ENCODE results near the gene ZFAND3. TPM values are rescaled to one million over a fixed set of nuclear protein-coding genes. Genes with fewer than 3 reads are reported as not detected.
"Not testable (repeated sequence)": the region's sequence is repeated elsewhere in the genome, so short reads cannot be mapped to it uniquely, and the experiment has no call there.

The ZFAND3 gene
- polyA plus RNA-seq, 1 donor from 2014 or later = 6.4 TPM

- Mint-ChIP-seq H3K9me3 (peaks cover 0 to 4% (median 0%) of the 10 kb centered on the region in 3 donors), H3K4me1 (peaks cover 18 to 33% (median 21%) of the 10 kb centered on the region in 3 donors), H3K27ac (no peak overlapping the region), H3K27me3 (no peaks in the 10 kb centered on the region), H3K36me3 (peaks cover 5% of the 10 kb centered on the region), H3K4me3 (no peak overlapping the region)
Measured at GRCh38 chr6:37952027-37952426, 132.5 kb downstream of the ZFAND3 start.

- H3K4me1 Mint-ChIP-seq = peaks cover 26 to 38% (median 31%) of the 10 kb centered on the region in 3 donors
- peaks cover 3% of the 10 kb centered on the region for H3K36me3 Mint-ChIP-seq
- H3K4me3 Mint-ChIP-seq = no peak overlapping the region
- no peak overlapping the region for H3K27ac Mint-ChIP-seq
- H3K27me3 Mint-ChIP-seq = no peaks in the 10 kb centered on the region
- H3K9me3 Mint-ChIP-seq = no peaks in the 10 kb centered on the region
Measured at GRCh38 chr6:37954791-37955190, 135.3 kb downstream of the ZFAND3 start.

- no peaks in the 10 kb centered on the region for H3K27me3 Mint-ChIP-seq
- no peak overlapping the region for H3K4me3 Mint-ChIP-seq
- peaks cover 27 to 34% (median 30%) of the 10 kb centered on the region in 3 donors for H3K4me1 Mint-ChIP-seq
- H3K36me3 Mint-ChIP-seq = peaks cover under 1% of the 10 kb centered on the region
- H3K27ac Mint-ChIP-seq = no peak overlapping the region
- peaks cover 0 to 5% (median 0%) of the 10 kb centered on the region in 3 donors for H3K9me3 Mint-ChIP-seq
Measured at GRCh38 chr6:37956711-37957275, 137.3 kb downstream of the ZFAND3 start.

- H3K9me3 Mint-ChIP-seq = peaks cover 0 to 12% (median 0%) of the 10 kb centered on the region in 3 donors
- H3K4me1 Mint-ChIP-seq = peaks cover 27 to 43% (median 32%) of the 10 kb centered on the region in 3 donors
- no peak overlapping the region for H3K4me3 Mint-ChIP-seq
- H3K36me3 Mint-ChIP-seq = no peaks in the 10 kb centered on the region
- H3K27me3 Mint-ChIP-seq = no peaks in the 10 kb centered on the region
- no peak overlapping the region for H3K27ac Mint-ChIP-seq
Measured at GRCh38 chr6:37959061-37959460, 139.5 kb downstream of the ZFAND3 start.

- no peaks in the 10 kb centered on the region for H3K36me3 Mint-ChIP-seq
- H3K9me3 Mint-ChIP-seq = peaks cover 0 to 12% (median 0%) of the 10 kb centered on the region in 3 donors
- no peaks in the 10 kb centered on the region for H3K27me3 Mint-ChIP-seq
- no peak overlapping the region for H3K27ac Mint-ChIP-seq
- H3K4me3 Mint-ChIP-seq = peak overlapping the region in 1 of 4 donors; percentile 18
- H3K4me1 Mint-ChIP-seq = peaks cover 31 to 55% (median 44%) of the 10 kb centered on the region in 3 donors
Measured at GRCh38 chr6:37960139-37960935, 140.8 kb downstream of the ZFAND3 start.

GRCh38 chr6:37962481-37963080 lies 143.1 kb downstream of the ZFAND3 start:
- Mint-ChIP-seq H3K4me3 (peak overlapping the region in 1 of 4 donors; percentile 18), H3K27ac (peak overlapping the region in 1 of 3 donors; percentile 37), H3K4me1 (peaks cover 37 to 72% (median 57%) of the 10 kb centered on the region in 3 donors), H3K9me3 (peaks cover 0 to 20% (median 0%) of the 10 kb centered on the region in 3 donors)
- H3K27me3 Mint-ChIP-seq, H3K36me3 Mint-ChIP-seq: not testable (repeated sequence)

- peaks cover 0 to 20% (median 0%) of the 10 kb centered on the region in 3 donors for H3K9me3 Mint-ChIP-seq
- peaks cover 10% of the 10 kb centered on the region for H3K36me3 Mint-ChIP-seq
- H3K27me3 Mint-ChIP-seq = no peaks in the 10 kb centered on the region
- H3K27ac Mint-ChIP-seq = no peak overlapping the region
- no peak overlapping the region for H3K4me3 Mint-ChIP-seq
- peaks cover 31 to 69% (median 47%) of the 10 kb centered on the region in 3 donors for H3K4me1 Mint-ChIP-seq
Measured at GRCh38 chr6:37965964-37966676, 146.6 kb downstream of the ZFAND3 start.

GRCh38 chr6:37966801-37967200 lies 147.3 kb downstream of the ZFAND3 start:
- Mint-ChIP-seq H3K36me3 (peaks cover 11% of the 10 kb centered on the region), H3K4me1 (peaks cover 33 to 72% (median 49%) of the 10 kb centered on the region in 3 donors), H3K4me3 (no peak overlapping the region), H3K27ac (no peak overlapping the region), H3K9me3 (peaks cover 0 to 15% (median 0%) of the 10 kb centered on the region in 3 donors), H3K27me3 (no peaks in the 10 kb centered on the region)

- H3K27me3 Mint-ChIP-seq = no peaks in the 10 kb centered on the region
- peaks cover 0 to 8% (median 0%) of the 10 kb centered on the region in 3 donors for H3K9me3 Mint-ChIP-seq
- H3K36me3 Mint-ChIP-seq = peaks cover 11% of the 10 kb centered on the region
- H3K4me3 Mint-ChIP-seq = no peak overlapping the region
- peaks cover 34 to 71% (median 53%) of the 10 kb centered on the region in 3 donors for H3K4me1 Mint-ChIP-seq
- no peak overlapping the region for H3K27ac Mint-ChIP-seq
Measured at GRCh38 chr6:37967651-37968050, 148.1 kb downstream of the ZFAND3 start.

GRCh38 chr6:37971266-37971665 lies 151.7 kb downstream of the ZFAND3 start:
- Mint-ChIP-seq H3K36me3 (peaks cover 20% of the 10 kb centered on the region), H3K27ac (no peak overlapping the region), H3K4me3 (peak overlapping the region in 1 of 4 donors; percentile 70), H3K4me1 (peaks cover 17 to 41% (median 24%) of the 10 kb centered on the region in 3 donors), H3K27me3 (no peaks in the 10 kb centered on the region), H3K9me3 (peaks cover 0 to 21% (median 2%) of the 10 kb centered on the region in 3 donors)

- H3K36me3 Mint-ChIP-seq = peaks cover 23% of the 10 kb centered on the region
- no peaks in the 10 kb centered on the region for H3K27me3 Mint-ChIP-seq
- no peak overlapping the region for H3K27ac Mint-ChIP-seq
- peaks cover 19 to 42% (median 23%) of the 10 kb centered on the region in 3 donors for H3K4me1 Mint-ChIP-seq
- peaks cover 2 to 17% (median 3%) of the 10 kb centered on the region in 3 donors for H3K9me3 Mint-ChIP-seq
- H3K4me3 Mint-ChIP-seq = no peak overlapping the region
Measured at GRCh38 chr6:37971711-37972390, 152.3 kb downstream of the ZFAND3 start.

- H3K4me3 Mint-ChIP-seq = peak overlapping the region in 1 of 4 donors; percentile 68
- peaks cover 17% of the 10 kb centered on the region for H3K36me3 Mint-ChIP-seq
- H3K4me1 Mint-ChIP-seq = peaks cover 18 to 36% (median 18%) of the 10 kb centered on the region in 3 donors
- peak overlapping the region in 1 of 3 donors; percentile 39 for H3K27ac Mint-ChIP-seq
- peaks cover 3 to 12% (median 4%) of the 10 kb centered on the region in 3 donors for H3K9me3 Mint-ChIP-seq
- no peaks in the 10 kb centered on the region for H3K27me3 Mint-ChIP-seq
Measured at GRCh38 chr6:37972994-37973757, 153.6 kb downstream of the ZFAND3 start.

- peaks cover 3 to 12% (median 4%) of the 10 kb centered on the region in 3 donors for H3K9me3 Mint-ChIP-seq
- H3K27ac Mint-ChIP-seq = no peak overlapping the region
- peaks cover 23 to 34% (median 26%) of the 10 kb centered on the region in 3 donors for H3K4me1 Mint-ChIP-seq
- peaks cover 17% of the 10 kb centered on the region for H3K36me3 Mint-ChIP-seq
- no peak overlapping the region for H3K4me3 Mint-ChIP-seq
- no peaks in the 10 kb centered on the region for H3K27me3 Mint-ChIP-seq
Measured at GRCh38 chr6:37974381-37974780, 154.9 kb downstream of the ZFAND3 start.

Data from IgD-negative memory B cell (primary cell).